ENCODE data around the gene ZNF786. TPM values are rescaled to one million over a fixed set of nuclear protein-coding genes. Genes with fewer than 3 reads are reported as not detected.

ZNF786 gene
- total RNA-seq, result 10 to 100 TPM in 1 of 4 donors, 1 to 10 TPM in 3; 3.5 to 11.4 (median 6.1) TPM

GRCh38 chr7:149090397-149091195, at the start of gene ZNF786:
ZNF786 (minus strand) TSS chr7:149090718; CDS start chr7:149090640, 78 bp downstream.
- Histone ChIP-seq H3K9me3 (no peaks in the 10 kb centered on the region), H3K36me3 (no peaks in the 10 kb centered on the region), H3K4me1 (peaks cover 8 to 21% (median 11%) of the 10 kb centered on the region in 3 donors), H3K27ac (peak within 1 kb of the TSS; percentile 96 to 98 (median 98)), H3K27me3 (no peaks in the 10 kb centered on the region), H3K4me3 (peak within 1 kb of the TSS; percentile 80 to 97 (median 92))
- DNase-seq, result peak; percentile 50
- intact Hi-C loops (cut with DNase I), result loop anchor here (5.0 kb wide), 1 partner anchor 83 kb away; no protein-coding TSS in a partner anchor
- 0% methylated on average over 8 of the region's 77 CpGs; no CpG with 5 or more reads in 1 of the 2 donors for WGBS, 2 donors
- TF ChIP-seq CTCF (IDR thresholded peaks at IDR 0.05) (peak; percentile 93 to 99 (median 96)), POLR2A (IDR thresholded peaks at IDR 0.05) (peak in 3 of 4 donors; percentile 56 to 88 (median 86))

- Histone ChIP-seq H3K27me3 (no peaks in the 10 kb centered on the region), H3K9me3 (no peaks in the 10 kb centered on the region), H3K27ac (no peak overlapping the region), H3K4me3 (no peak overlapping the region), H3K4me1 (peaks cover 0 to 8% (median 0%) of the 10 kb centered on the region in 3 donors), H3K36me3 (peaks cover 0 to 35% (median 0%) of the 10 kb centered on the region in 3 donors)
- TF ChIP-seq POLR2A (IDR thresholded peaks at IDR 0.05), result no peak
- no peak for TF ChIP-seq CTCF (IDR thresholded peaks at IDR 0.05)
- no peak for DNase-seq
- WGBS, 2 donors, result 94 to 98% methylated on average over 6 to 9 of the region's 9 CpGs
- intact Hi-C loops (cut with DNase I), result no loop called here
These were observed 45.6 kb upstream of the ZNF786 start for GRCh38 chr7:149136118-149136517.

GRCh38 chr7:149133028-149133710, 42.7 kb upstream of the ZNF786 start:
- TF ChIP-seq POLR2A (IDR thresholded peaks at IDR 0.05) (no peak), CTCF (IDR thresholded peaks at IDR 0.05) (no peak)
- no peak overlapping the region for H3K27ac ChIP-seq
- DNase-seq, result no peak
- no peak overlapping the region for H3K4me3 ChIP-seq
- intact Hi-C loops (cut with DNase I), result no loop called here
- 84 to 87% methylated on average over 2 of the region's 2 CpGs for WGBS, 2 donors
- H3K36me3 ChIP-seq, result peaks cover 0 to 58% (median 6%) of the 10 kb centered on the region in 3 donors
- H3K9me3 ChIP-seq, result peaks cover 0 to 9% (median 0%) of the 10 kb centered on the region in 3 donors
- H3K4me1 ChIP-seq, result peaks cover 0 to 12% (median under 1%) of the 10 kb centered on the region in 3 donors
- H3K27me3 ChIP-seq, result no peaks in the 10 kb centered on the region

- no peak for DNase-seq
- Histone ChIP-seq H3K9me3 (peaks cover 0 to 9% (median 0%) of the 10 kb centered on the region in 3 donors), H3K27ac (no peak overlapping the region), H3K27me3 (no peaks in the 10 kb centered on the region), H3K36me3 (peaks cover 0 to 52% (median 6%) of the 10 kb centered on the region in 3 donors), H3K4me3 (no peak overlapping the region), H3K4me1 (peaks cover 5 to 19% (median 6%) of the 10 kb centered on the region in 3 donors)
- intact Hi-C loops (cut with DNase I), result no loop called here
- WGBS, 2 donors, result 91 to 94% methylated on average over 5 of the region's 5 CpGs
- no peak for TF ChIP-seq CTCF (IDR thresholded peaks at IDR 0.05)
- TF ChIP-seq POLR2A (IDR thresholded peaks at IDR 0.05), result no peak
These were observed 40.2 kb upstream of the ZNF786 start for GRCh38 chr7:149130572-149131198.
